Measurements from ENCODE around the gene CTNNA2. TPM values are rescaled to one million over a fixed set of nuclear protein-coding genes. Genes with fewer than 3 reads are reported as not detected.

The CTNNA2 gene
- total RNA-seq, 2 donors from 2014 or later: 0.17 to 0.88 TPM

- Histone ChIP-seq H3K4me3 (no peak overlapping the region), H3K36me3 (no peaks in the 10 kb centered on the region), H3K4me1 (no peaks in the 10 kb centered on the region), H3K27me3 (no peaks in the 10 kb centered on the region), H3K9ac (ENCODE audit: low read depth in 2 of 2, low read length in 2 of 2) (no peak overlapping the region), H3K9me3 (no peaks in the 10 kb centered on the region), H3K27ac (no peak overlapping the region)
- intact Hi-C loops (cut with DNase I): no loop called here
- no peak for TF ChIP-seq CTCF (IDR thresholded peaks at IDR 0.05)
- DNase-seq: no peak
These were observed 396.7 kb downstream of the CTNNA2 start for GRCh38 chr2:79909521-79909920.

- H3K4me3 ChIP-seq: no peak overlapping the region
- no peak for DNase-seq
- no peak overlapping the region for H3K9ac ChIP-seq (ENCODE audit: low read depth in 2 of 2, low read length in 2 of 2)
- no peak overlapping the region for H3K27ac ChIP-seq
- H3K36me3 ChIP-seq: no peaks in the 10 kb centered on the region
- H3K27me3 ChIP-seq: no peaks in the 10 kb centered on the region
- intact Hi-C loops (cut with DNase I): no loop called here
- no peak for TF ChIP-seq CTCF (IDR thresholded peaks at IDR 0.05)
- no peaks in the 10 kb centered on the region for H3K4me1 ChIP-seq
- no peaks in the 10 kb centered on the region for H3K9me3 ChIP-seq
These were observed 397.8 kb downstream of the CTNNA2 start for GRCh38 chr2:79910643-79911042.

- no peak for TF ChIP-seq CTCF (IDR thresholded peaks at IDR 0.05)
- no peak for DNase-seq
- H3K36me3 ChIP-seq: no peaks in the 10 kb centered on the region
- H3K4me1 ChIP-seq: no peaks in the 10 kb centered on the region
- H3K9ac ChIP-seq (ENCODE audit: low read depth in 2 of 2, low read length in 2 of 2): no peak overlapping the region
- H3K4me3 ChIP-seq: no peak overlapping the region
- no peaks in the 10 kb centered on the region for H3K9me3 ChIP-seq
- H3K27ac ChIP-seq: no peak overlapping the region
- H3K27me3 ChIP-seq: no peaks in the 10 kb centered on the region
- intact Hi-C loops (cut with DNase I): no loop called here
These were observed 402.6 kb downstream of the CTNNA2 start for GRCh38 chr2:79915455-79915854.

GRCh38 chr2:79916285-79916684, 403.4 kb downstream of the CTNNA2 start:
- no peak overlapping the region for H3K4me3 ChIP-seq
- H3K27ac ChIP-seq: no peak overlapping the region
- H3K9me3 ChIP-seq: no peaks in the 10 kb centered on the region
- intact Hi-C loops (cut with DNase I): no loop called here
- no peak for DNase-seq
- H3K4me1 ChIP-seq: no peaks in the 10 kb centered on the region
- no peak for TF ChIP-seq CTCF (IDR thresholded peaks at IDR 0.05)
- H3K9ac ChIP-seq (ENCODE audit: low read depth in 2 of 2, low read length in 2 of 2): no peak overlapping the region
- no peaks in the 10 kb centered on the region for H3K36me3 ChIP-seq
- H3K27me3 ChIP-seq: no peaks in the 10 kb centered on the region

GRCh38 chr2:79920512-79921076, 407.7 kb downstream of the CTNNA2 start:
- Histone ChIP-seq H3K4me3 (no peak overlapping the region), H3K9me3 (no peaks in the 10 kb centered on the region), H3K27ac (no peak overlapping the region), H3K27me3 (no peaks in the 10 kb centered on the region), H3K9ac (ENCODE audit: low read depth in 2 of 2, low read length in 2 of 2) (no peak overlapping the region), H3K4me1 (no peaks in the 10 kb centered on the region), H3K36me3 (no peaks in the 10 kb centered on the region)
- DNase-seq: no peak
- TF ChIP-seq CTCF (IDR thresholded peaks at IDR 0.05): no peak
- intact Hi-C loops (cut with DNase I): no loop called here

Data from colonic mucosa (tissue), 4 donors.